Left lung (tissue), 10 donors: ENCODE results near the gene MLLT3. TPM values are rescaled to one million over a fixed set of nuclear protein-coding genes. Genes with fewer than 3 reads are reported as not detected.
A peak's percentile ranks its signal among the peaks of the same experiment; 100 is the strongest.

Experiments used
- ATAC-seq: fragments of 200-7000 bp; cut with Tn5 transposase; one replicate; pipeline ENCODE4 v1.9.1; 2020; ENCODE audit warnings: moderate library complexity
- DNase-seq, 4 donors: peaks; one replicate each; pipeline ENCODE4 v3.0.0-alpha.2; 2013 to 2020
- H3K27ac ChIP-seq, 2 donors: fragments of 200-600 bp; sonication (generic) in 1 of 2; one replicate each; pipeline versions ENCODE4 v1.5.0 to v1.8.0; 2020 to 2021
- H3K27me3 ChIP-seq, 2 donors: fragments of 200-600 bp; sonication (generic) in 1 of 2; one replicate each; pipeline versions ENCODE4 v1.5.0 to v1.8.0; 2020 to 2021
- H3K36me3 ChIP-seq, 2 donors: fragments of 200-600 bp; sonication (generic) in 1 of 2; one replicate each; pipeline versions ENCODE4 v1.5.0 to v1.8.0; 2020 to 2021
- H3K4me1 ChIP-seq, 2 donors: fragments of 200-600 bp; one replicate each; pipeline ENCODE4 v1.8.0; 2021
- H3K4me3 ChIP-seq, 2 donors: fragments of 200-600 bp; sonication (generic) in 1 of 2; one replicate each; pipeline versions ENCODE4 v1.5.0 to v1.8.0; 2020 to 2021; ENCODE audit warnings: mild to moderate bottlenecking in 1 of 2
- H3K9me3 ChIP-seq, 2 donors: fragments of 200-600 bp; sonication (generic) in 1 of 2; one replicate each; pipeline versions ENCODE4 v1.5.0 to v1.8.0; 2020 to 2021
- CTCF ChIP-seq, 2 donors: fragments of 200-600 bp; sonication (generic) in 1 of 2; IDR thresholded peaks; one replicate each; pipeline versions ENCODE4 v1.5.0 to v1.8.0; 2021; ENCODE audit warnings: antibody characterized with exemption in 2 of 2
- intact Hi-C, 2 donors: fragments of 100-400 bp; cut with DNase I; formaldehyde crosslinking; loops; one replicate each; pipeline versions ENCODE4 v1.11.2 to v1.14.2; 2022
- polyA plus RNA-seq, 6 donors: library from polyadenylated mRNA; unstranded; fragments of 120-200 nt; gene quantifications; one replicate each; pipeline ENCODE4 v1.2.1, GENCODE V29; 2013; ENCODE audit not compliant: insufficient read length in 6 of 6
- total RNA-seq, 2 donors: library from RNA; stranded (reverse); fragmentation: NEBNext Ultra II Directional; extraction: Animal tissue kit (Norgen Biotek cat#: 25700); gene quantifications; one replicate each; pipeline ENCODE4 v1.2.1, GENCODE V29; 2021
- donor health status: DM: no; HTN: yes; CAD: no.
- donor health status: DM: no; HTN: no; CAD: no.

MLLT3 gene
- total and polyA plus RNA-seq, 8 donors: 17.0 to 38.2 (median 32.5) TPM

- no peaks in the 10 kb centered on the region for H3K36me3 ChIP-seq
- intact Hi-C loops: no loop called here
- ATAC-seq: no peak
These were observed 217.2 kb downstream of the MLLT3 start for GRCh38 chr9:20405078-20405477.

GRCh38 chr9:20404192-20404813 is 218.0 kb downstream of the MLLT3 start:
- Histone ChIP-seq H3K4me1 (no peaks in the 10 kb centered on the region), H3K36me3 (no peaks in the 10 kb centered on the region), H3K27me3 (no peaks in the 10 kb centered on the region), H3K9me3 (no peaks in the 10 kb centered on the region), H3K4me3 (no peak overlapping the region), H3K27ac (no peak overlapping the region)
- intact Hi-C loops: no loop called here
- ATAC-seq (peak; percentile 82), DNase-seq (no peak)
- TF ChIP-seq CTCF (IDR thresholded peaks at IDR 0.05): no peak

More at GRCh38 chr9:20405078-20405477, 217.2 kb downstream of the MLLT3 start:
- Histone ChIP-seq H3K4me3 (no peak overlapping the region), H3K4me1 (no peaks in the 10 kb centered on the region), H3K27ac (no peak overlapping the region), H3K9me3 (no peaks in the 10 kb centered on the region), H3K27me3 (no peaks in the 10 kb centered on the region)
- no peak for DNase-seq
- no peak for TF ChIP-seq CTCF (IDR thresholded peaks at IDR 0.05)

- no peak for DNase-seq
These were observed 219.0 kb downstream of the MLLT3 start for GRCh38 chr9:20403346-20403745.

GRCh38 chr9:20402273-20402875 is 219.9 kb downstream of the MLLT3 start:
- Histone ChIP-seq H3K36me3 (no peaks in the 10 kb centered on the region), H3K27me3 (no peaks in the 10 kb centered on the region), H3K4me3 (no peak overlapping the region), H3K4me1 (no peaks in the 10 kb centered on the region), H3K27ac (no peak overlapping the region), H3K9me3 (no peaks in the 10 kb centered on the region)
- TF ChIP-seq CTCF (IDR thresholded peaks at IDR 0.05): no peak
- DNase-seq (no peak), ATAC-seq (no peak)
- intact Hi-C loops: no loop called here

More at GRCh38 chr9:20403346-20403745, 219.0 kb downstream of the MLLT3 start:
- no peak for TF ChIP-seq CTCF (IDR thresholded peaks at IDR 0.05)
- intact Hi-C loops: no loop called here
- no peaks in the 10 kb centered on the region for H3K4me1 ChIP-seq
- no peaks in the 10 kb centered on the region for H3K36me3 ChIP-seq
- H3K4me3 ChIP-seq: no peak overlapping the region
- no peaks in the 10 kb centered on the region for H3K27me3 ChIP-seq
- H3K9me3 ChIP-seq: no peaks in the 10 kb centered on the region
- H3K27ac ChIP-seq: no peak overlapping the region
- no peak for ATAC-seq

- intact Hi-C loops: no loop called here
- Histone ChIP-seq H3K4me1 (no peaks in the 10 kb centered on the region), H3K27me3 (no peaks in the 10 kb centered on the region), H3K9me3 (no peaks in the 10 kb centered on the region), H3K27ac (no peak overlapping the region), H3K36me3 (no peaks in the 10 kb centered on the region), H3K4me3 (no peak overlapping the region)
- DNase-seq (no peak), ATAC-seq (no peak)
- no peak for TF ChIP-seq CTCF (IDR thresholded peaks at IDR 0.05)
These were observed 223.6 kb downstream of the MLLT3 start for GRCh38 chr9:20398536-20399338.
